T47D (cell line): ENCODE results near the gene MXRA8.

Experiments used
- DNase-seq, 2 experiments: peaks; one replicate each; pipeline versions ENCODE4 v3.0.0 to v3.0.0-alpha.2; 2011 to 2012; ENCODE audit warnings: low read depth in 1 of 2, low spot score in 1 of 2
- JUND ChIP-seq: IDR thresholded peaks from 2 replicates; pipeline ENCODE4 v1.6.1; 2012; ENCODE audit warnings: low read depth
- in situ Hi-C: cut with HindIII; loops from 2 replicates; pipeline ENCODE4 v1.10.0; 2016; ENCODE audit warnings: low sequenced_read_pairs, low pct_unique_long_range_greater_than_20kb

Gene MXRA8

DNA sequence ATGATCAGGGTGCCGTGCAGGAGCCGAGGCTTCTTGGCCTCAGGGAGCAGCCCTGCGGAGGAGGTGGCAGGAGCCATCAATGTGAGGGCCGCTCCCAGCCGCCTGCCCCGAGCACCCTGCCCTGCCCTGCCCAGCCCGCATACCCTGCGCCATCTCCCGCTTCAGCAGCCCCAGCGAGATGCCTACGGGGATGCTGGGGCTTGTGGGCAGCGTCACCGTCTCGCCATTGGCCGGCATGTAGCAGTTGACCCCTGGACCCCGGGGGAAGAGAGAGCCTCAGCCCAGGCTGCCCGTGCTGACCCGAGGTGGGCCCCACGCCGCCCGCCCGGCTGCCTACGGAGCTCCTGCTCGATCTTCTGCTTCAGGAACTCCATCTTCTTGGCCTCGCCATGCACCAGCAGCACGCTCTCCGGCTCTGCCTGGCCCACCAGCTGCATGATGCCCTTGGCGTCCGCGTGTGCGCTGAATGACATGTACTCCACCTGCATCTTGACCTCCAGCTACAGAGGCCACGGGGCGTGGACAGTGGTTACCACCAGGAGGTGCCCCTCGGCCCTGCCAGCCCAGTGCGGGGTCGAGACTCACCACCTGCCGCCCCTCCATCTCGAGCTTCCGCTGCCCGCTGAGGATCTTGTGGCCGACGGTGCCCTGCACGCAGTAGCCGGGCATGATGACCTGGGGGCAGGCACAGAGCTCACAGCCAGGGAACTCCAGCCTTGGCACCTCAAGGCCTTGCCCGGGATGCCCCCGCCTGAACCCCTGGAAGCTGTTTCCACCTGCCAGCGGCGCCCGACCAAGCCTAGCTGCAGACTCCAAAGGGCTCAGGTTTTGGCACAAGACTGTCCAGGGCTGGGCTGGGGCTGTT is 45.7 kb downstream of the MXRA8 start:
- in situ Hi-C loops, result no loop called here
- no peak for TF ChIP-seq JUND
- DNase-seq, result no peak

GRCh38 chr1:1311107-1312104 is 46.9 kb downstream of the MXRA8 start:
- TF ChIP-seq JUND, result no peak
- in situ Hi-C loops, result no loop called here
- DNase-seq, result no peak

DNA sequence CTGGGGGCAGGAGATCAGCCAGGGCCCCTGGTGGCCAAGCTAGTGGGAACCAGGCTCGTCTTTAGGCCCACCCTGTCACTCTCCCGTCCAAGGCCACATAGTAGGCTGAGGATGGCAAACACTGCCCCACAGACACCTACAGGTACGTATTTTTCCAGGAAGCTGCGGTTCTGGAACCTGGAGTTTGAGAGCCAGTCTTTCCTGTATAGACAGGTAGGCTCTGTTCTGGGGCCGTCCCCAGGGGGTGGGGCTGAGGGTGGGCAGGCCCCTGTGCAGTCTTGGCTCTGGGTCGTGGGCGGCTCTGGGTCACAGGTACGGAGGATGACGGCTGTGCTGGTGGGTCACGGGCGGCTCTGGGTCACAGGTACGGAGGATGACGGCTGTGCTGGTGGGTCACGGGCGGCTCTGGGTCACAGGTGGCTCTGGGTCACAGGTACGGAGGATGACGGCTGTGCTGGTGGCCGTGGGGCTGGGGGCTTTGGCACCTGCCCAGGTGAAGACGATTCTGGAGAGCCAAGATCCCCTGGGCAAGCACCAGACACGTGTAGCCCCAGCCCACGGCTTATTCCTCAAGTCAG is 47.8 kb downstream of the MXRA8 start:
- in situ Hi-C loops, result no loop called here
- no peak for TF ChIP-seq JUND
- DNase-seq, result peak in 1 of 2 experiments; percentile 83

DNA sequence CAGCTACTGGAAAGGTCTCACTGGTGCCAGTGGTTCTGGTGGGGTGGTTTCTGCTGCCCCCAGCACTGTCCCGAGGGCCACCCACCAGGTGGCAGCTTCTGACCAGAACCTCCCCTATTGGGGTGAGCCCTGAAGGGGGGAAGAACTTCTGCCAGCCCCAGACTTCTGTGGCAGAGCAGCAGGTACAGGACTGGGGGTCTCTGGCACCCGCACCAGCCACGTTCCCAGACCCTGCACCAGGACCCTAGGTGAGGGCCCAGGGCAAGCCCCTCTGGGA is 48.3 kb downstream of the MXRA8 start:
- in situ Hi-C loops, result no loop called here
- no peak for DNase-seq
- TF ChIP-seq JUND, result no peak

- peak in 1 of 2 experiments; percentile 52 for DNase-seq
These were observed 48.9 kb downstream of the MXRA8 start for GRCh38 chr1:1309251-1310108.

DNA sequence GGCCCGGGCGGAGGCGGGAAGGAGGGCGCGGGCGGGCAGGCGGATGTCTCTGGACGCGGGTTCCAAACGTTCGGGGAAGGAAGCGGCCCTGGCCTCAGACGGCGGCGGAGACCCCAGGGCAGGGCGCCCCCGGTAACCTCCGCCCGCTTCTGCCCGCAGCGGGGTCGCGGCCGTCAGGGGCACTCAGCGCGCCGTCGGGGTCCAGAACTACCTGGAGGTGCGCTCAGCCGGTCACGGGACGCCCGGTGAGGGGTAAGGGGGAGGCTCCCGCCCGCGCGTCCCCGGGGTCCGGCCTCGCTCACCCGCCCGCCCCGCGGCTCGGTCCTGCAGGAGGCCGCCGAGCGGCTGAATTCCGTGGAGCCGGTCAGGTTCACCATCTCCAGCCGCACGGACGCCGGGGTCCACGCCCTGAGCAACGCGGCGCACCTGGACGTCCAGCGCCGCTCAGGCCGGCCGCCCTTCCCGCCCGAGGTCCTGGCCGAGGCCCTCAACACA is 49.6 kb downstream of the MXRA8 start:
- DNase-seq, result no peak
- in situ Hi-C loops, result no loop called here
- no peak for TF ChIP-seq JUND

More at GRCh38 chr1:1309251-1310108, 48.9 kb downstream of the MXRA8 start:
- in situ Hi-C loops, result no loop called here
- TF ChIP-seq JUND, result no peak

DNA sequence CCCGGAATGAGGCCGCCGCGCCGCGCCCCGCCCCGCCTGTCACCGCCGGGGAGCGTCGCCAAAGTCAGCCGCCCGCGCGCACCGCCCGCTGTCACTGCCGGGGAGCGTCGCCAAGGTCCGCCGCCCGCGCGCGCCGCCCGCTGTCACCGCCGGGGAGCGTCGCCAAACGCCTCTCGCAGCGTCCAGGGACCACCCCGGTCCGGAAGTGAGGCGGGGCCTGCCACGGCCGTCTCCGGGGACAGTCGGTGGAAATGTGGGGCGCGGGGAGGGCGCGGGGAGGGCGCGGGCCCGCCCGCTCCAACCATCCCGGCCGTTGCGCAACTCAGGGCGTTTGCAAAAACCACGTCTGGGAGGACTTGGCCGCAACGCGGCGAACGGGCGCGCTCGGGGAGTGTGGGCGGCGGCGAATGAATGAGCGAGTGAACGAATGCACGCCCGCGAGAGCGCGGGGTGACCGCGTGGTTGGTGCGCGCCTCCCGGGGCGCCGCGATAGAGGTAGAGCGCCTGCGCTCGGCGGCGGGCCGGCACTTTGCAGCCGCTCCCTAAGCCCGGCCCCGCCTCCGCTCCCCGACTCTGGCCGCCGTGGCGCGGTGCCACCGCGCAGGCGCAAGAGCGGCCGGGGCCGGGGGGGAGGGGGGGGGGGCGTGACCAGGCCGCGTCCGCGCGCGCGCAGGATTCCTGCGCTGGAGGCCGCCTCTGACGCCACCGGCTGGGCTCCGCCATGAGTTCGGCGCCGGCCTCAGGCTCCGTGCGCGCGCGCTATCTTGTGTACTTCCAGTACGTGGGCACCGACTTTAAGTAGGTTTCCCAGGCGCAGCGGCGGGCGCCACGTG is 50.2 kb downstream of the MXRA8 start, which contains the start of the genes ACAP3 and PUSL1:
Gene ACAP3 (minus strand): TSS at position 8 of the 833 bp plus-strand sequence. CDS start 115 bp downstream, outside the sequence.
Gene PUSL1 (plus strand): TSS at position 675 of the 833 bp plus-strand sequence. CDS start 47 bp downstream, at position 722.
- DNase-seq, result peak; percentile 89 to 91
- no peak for TF ChIP-seq JUND
- in situ Hi-C loops, result no loop called here

GRCh38 chr1:1307261-1307922 is 51.0 kb downstream of the MXRA8 start:
- no peak for TF ChIP-seq JUND
- DNase-seq, result peak in 1 of 2 experiments; percentile 51
- in situ Hi-C loops, result no loop called here

GRCh38 chr1:1306661-1307260 is 51.6 kb downstream of the MXRA8 start:
- no peak for DNase-seq
- no peak for TF ChIP-seq JUND
- in situ Hi-C loops, result no loop called here

- in situ Hi-C loops, result no loop called here
- no peak for TF ChIP-seq JUND
- no peak for DNase-seq
These were observed 52.2 kb downstream of the MXRA8 start for GRCh38 chr1:1306070-1306660.
